Measurements from ENCODE around the gene ORAI2. TPM values are rescaled to one million over a fixed set of nuclear protein-coding genes. Genes with fewer than 3 reads are reported as not detected.
"Not testable (repeated sequence)": the region's sequence is repeated elsewhere in the genome, so short reads cannot be mapped to it uniquely, and the experiment has no call there.

Gene ORAI2
- polyA plus RNA-seq, 3 donors from 2014 or later: 73.5 to 125 (median 80.6) TPM

DNA sequence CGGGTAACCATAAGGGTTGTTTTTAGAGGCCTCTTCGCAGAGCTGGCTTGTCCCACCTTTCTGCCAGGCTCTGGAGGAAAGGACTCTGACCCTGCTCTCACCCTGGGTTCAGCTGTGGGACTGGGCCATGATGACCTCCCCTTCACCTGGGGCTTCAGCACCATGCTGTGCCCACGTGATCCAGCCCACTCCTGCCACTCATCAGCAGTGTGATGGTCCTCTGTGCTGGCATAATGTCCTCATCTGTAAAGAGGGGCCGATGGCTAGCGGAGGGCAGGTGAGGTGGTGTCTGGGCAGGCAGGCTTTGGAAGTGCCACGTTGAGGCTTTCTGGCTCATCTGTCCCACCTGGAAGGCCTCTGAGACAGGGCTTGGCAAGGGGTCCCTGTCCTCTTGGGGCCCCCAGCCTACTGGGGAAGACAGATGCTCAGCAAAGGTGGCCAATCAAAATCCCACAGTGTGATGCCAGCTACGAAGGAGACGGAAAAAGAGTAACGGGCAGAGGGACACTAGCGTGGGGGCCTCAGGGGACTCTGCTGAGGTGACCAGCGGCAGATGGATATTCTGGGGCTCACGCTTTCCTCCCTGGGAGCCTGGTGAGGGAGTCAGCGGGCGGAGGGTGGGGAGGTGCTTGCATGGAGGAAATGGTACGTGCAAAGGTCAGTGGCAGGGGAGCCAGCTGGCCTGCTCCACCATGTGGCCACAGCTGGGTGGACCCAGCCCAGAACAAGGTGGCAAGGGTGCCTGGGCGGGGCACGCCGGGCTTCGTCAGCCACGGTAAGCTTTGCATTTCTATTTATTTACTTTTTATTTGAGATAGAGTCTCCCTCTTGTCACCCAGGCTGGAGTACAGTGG lies 36.8 kb downstream of the ORAI2 start:
- Mint-ChIP-seq H3K27ac (peak overlapping the region in 1 of 6 donors; percentile 40), H3K4me3 (no peak overlapping the region), H3K9me3 (no peaks in the 10 kb centered on the region), H3K4me1 (peaks cover 16 to 19% of the 10 kb centered on the region in 2 donors), H3K36me3 (peaks cover 0 to 4% (median 0%) of the 10 kb centered on the region in 3 donors), H3K27me3 (ENCODE audit: low read depth in 3 of 3) (peaks cover 0 to 6% (median 4%) of the 10 kb centered on the region in 3 donors)
- DNase-seq: no peak

DNA sequence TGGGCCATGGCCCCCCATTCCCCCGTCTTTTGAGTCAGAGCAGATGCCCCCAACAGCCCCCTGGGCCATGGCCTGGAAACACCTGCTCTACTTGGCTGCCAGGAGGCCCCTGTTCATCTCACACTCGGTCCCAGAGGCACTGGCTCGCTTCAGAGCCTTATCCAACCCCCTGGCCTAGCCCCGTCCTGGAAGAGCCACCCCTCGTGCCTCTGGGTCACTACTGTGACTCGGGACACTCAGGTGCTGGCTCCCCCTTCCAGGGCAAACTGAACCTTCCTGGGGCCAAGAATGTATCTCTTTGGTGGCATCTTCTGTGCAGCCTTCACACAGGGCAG lies 38.4 kb downstream of the ORAI2 start:
- H3K4me1 Mint-ChIP-seq: peaks cover 4 to 5% of the 10 kb centered on the region in 2 donors
- peaks cover 0 to 4% (median 0%) of the 10 kb centered on the region in 3 donors for H3K36me3 Mint-ChIP-seq
- H3K9me3 Mint-ChIP-seq: no peaks in the 10 kb centered on the region
- H3K27me3 Mint-ChIP-seq (ENCODE audit: low read depth in 3 of 3): peaks cover 0 to 5% (median 2%) of the 10 kb centered on the region in 3 donors
- no peak for DNase-seq
- peak overlapping the region in 1 of 6 donors; percentile 83 for H3K27ac Mint-ChIP-seq
- H3K4me3 Mint-ChIP-seq: no peak overlapping the region

DNA sequence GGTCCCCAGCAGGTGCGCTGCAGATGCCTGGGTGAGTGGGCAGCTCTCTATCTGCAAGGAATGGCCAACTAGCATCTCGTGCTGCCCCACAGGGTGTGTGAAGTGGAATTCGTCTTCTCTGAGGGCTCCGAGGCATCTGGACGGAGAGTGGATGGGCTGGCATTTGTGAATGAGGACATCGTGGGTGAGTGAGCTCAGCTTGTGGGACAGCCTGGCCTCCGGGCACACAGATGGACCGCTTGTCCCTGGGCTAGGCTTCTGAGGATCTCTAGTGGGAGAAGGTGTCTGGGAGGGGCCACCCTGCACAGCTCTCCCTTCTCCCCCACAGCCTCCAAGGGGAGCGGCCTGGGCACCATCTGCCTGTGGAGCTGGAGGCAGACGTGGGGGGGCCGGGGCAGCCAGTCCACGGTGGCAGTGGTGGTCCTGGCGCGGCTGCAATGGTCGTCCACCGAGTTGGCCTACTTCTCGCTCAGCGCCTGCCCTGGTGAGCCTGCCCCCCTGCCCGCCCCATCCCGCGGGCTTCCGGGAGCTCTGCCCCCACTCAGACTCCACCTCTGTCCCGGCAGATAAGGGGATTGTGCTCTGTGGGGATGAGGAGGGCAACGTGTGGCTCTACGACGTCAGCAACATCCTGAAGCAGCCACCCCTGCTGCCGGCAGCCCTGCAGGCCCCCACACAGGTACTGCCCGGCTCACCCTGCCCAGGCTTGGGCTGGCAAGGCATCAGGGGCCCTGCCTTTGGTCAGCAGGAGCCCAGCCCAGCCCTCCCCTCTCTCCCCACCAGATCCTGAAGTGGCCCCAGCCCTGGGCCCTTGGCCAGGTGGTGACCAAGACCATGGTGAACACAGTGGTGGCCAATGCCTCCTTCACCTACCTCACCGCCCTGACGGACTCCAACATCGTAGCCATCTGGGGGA lies 39.0 kb downstream of the ORAI2 start:
- Mint-ChIP-seq H3K4me1 (no peaks in the 10 kb centered on the region), H3K36me3 (peaks cover 0 to 4% (median 0%) of the 10 kb centered on the region in 3 donors), H3K27ac (peak overlapping the region in 1 of 6 donors; percentile 83), H3K27me3 (ENCODE audit: low read depth in 3 of 3) (peaks cover 0 to 5% (median 0%) of the 10 kb centered on the region in 3 donors), H3K4me3 (no peak overlapping the region), H3K9me3 (no peaks in the 10 kb centered on the region)
- DNase-seq: no peak

DNA sequence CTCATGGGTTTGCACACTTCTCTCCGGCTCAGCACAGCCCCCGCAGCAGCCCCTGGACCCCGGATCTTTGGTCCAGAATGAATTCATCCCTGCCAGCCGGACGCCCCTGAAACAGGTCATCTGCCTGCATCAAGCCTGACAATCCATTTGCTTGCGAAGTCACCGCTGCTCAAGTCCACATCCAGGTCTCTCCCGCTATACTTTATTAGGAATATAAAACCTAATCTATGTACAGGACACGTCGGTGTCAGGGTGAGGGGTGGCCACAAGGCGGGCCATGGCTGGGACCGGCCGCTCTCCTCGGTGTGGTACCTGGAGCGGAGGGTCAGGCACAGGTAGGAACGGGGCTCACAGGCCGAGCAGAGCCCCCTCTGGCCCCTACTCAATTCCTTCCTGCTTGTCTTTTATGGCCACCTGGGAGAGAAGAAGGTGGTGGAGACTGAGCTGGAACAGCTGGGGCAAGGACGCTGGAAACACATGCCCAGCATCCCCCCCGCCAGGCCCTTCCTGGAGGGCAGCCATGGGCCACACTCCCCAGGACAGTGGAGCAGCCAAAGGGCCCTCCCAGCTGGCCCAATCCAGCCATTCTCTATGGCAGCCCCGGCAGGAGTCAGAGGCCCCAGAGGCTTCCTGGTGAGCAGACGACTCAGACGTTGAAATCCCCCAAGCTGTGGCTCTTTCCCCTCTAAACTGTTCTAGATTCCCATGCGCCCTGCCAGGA lies 40.1 kb downstream of the ORAI2 start:
- Mint-ChIP-seq H3K9me3 (no peaks in the 10 kb centered on the region), H3K4me1 (no peaks in the 10 kb centered on the region), H3K27me3 (ENCODE audit: low read depth in 3 of 3) (peaks cover 0 to 5% (median 0%) of the 10 kb centered on the region in 3 donors), H3K36me3 (peaks cover 0 to 4% (median 0%) of the 10 kb centered on the region in 3 donors), H3K4me3 (no peak overlapping the region), H3K27ac (no peak overlapping the region)
- DNase-seq: no peak

DNA sequence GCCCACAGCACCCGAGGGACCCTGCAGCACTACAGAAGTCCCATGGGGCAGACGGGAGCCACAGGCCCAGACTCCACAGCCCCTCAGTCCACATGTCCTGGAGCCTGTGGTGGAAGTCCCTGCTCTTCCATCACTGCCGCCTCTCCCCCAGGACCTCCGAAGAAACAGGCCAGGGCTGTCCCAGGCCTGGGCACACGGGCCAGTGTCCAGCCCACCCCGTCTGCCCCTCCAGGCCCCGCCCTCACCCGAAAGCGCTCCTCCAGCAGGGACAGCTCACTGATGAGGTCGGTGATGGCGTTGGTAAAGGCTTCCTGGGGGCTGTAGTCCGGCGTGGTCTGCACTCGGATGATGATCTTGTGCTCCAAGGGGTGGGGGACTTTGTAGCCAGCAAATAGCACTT lies 40.7 kb downstream of the ORAI2 start:
- not testable (repeated sequence) for DNase-seq, H3K4me3 Mint-ChIP-seq, H3K4me1 Mint-ChIP-seq

DNA sequence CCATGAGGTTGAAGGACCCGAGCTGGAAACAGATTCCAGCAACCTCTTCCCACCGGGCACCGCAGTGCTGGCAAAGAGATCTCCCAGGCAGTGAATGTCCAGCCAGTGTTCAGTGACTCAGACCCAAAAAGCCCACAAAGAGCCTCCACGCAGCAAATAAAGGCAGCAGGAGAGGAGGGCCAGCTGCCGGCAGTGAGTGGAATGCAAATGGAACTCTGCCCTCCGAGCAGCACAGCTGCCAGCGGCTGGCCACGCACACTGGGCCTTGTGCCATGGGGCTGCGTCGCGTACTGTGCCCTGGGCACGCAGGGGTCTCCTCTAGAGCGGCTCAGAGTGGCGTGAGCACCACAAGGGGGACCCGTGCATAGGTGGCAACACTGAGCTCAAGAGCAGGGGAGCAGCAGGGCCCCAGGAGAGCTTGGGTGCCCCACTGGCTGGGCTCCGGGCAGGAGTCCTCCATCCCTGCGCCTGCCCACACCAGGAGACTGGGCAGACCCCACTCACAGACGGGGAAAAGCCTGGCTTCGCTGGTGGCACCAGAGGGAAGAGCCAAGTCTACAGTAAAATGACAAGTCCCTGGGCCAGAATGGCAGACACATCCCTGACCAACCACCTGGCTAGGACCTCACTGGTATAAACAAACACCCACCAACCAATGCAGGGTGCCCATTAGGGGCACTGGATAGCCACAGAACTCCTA lies 41.5 kb downstream of the ORAI2 start:
- DNase-seq; H3K27me3 Mint-ChIP-seq (ENCODE audit: low read depth in 3 of 3); H3K4me3 Mint-ChIP-seq; H3K9me3 Mint-ChIP-seq; H3K27ac Mint-ChIP-seq; H3K36me3 Mint-ChIP-seq; H3K4me1 Mint-ChIP-seq: not testable (repeated sequence)

More for the DNA sequence above, 40.7 kb downstream of the ORAI2 start:
- H3K36me3 Mint-ChIP-seq; H3K9me3 Mint-ChIP-seq; H3K27me3 Mint-ChIP-seq (ENCODE audit: low read depth in 3 of 3); H3K27ac Mint-ChIP-seq: not testable (repeated sequence)

DNA sequence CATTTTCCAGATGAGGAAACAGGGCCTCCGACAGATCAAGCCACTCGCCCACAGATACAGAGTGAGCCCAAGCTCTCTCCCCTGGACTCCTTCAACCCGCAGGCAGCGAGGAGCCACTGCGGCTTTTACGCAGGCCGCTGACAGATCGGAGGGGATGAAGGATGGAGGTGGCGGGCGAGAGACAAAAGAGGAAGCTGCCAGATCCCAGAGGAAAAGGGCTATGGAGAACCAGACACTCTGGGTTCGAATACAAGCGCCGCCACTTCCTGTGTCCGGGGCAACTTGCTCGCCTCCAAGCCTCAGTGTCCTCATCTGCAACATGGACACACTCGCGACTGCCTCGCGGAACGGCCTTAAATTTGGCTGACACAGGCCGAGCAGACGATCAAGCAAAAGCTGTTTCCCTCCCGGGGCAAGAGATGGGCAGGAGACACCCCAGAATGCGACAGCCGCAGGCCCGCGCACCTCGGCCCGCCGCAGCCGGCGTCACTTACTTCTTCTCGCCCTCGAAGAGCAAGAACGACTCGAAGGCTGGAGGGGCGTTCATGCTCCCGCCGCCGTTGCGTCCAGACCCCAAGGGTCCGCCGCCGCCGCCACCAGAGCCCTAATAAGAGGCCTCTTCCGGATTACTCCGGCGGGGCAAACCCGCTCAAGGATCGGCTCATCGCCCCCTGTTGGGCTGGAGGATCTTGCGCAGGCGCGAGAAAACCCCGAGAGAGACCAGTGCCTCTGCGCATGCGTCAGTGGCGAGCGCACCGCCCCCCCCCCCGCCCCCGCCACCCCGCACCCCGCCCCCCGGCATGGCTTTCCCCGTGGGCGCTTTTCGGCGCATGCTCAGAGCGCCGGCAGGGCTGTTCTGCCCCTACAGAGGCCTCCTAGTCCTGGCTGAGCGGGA lies 45.2 kb downstream of the ORAI2 start, which contains the start of gene POLR2J:
Gene POLR2J, minus strand, starts transcription at position 609 of the 895 bp plus-strand sequence. Its CDS starts 62 bp downstream, at position 547.
- peak within 1 kb of the TSS; percentile 64 to 90 (median 77) for H3K27ac Mint-ChIP-seq
- not testable (repeated sequence) for H3K9me3 Mint-ChIP-seq; H3K4me1 Mint-ChIP-seq; H3K27me3 Mint-ChIP-seq (ENCODE audit: low read depth in 3 of 3); H3K36me3 Mint-ChIP-seq
- DNase-seq: peak; percentile 85 to 92 (median 91)
- H3K4me3 Mint-ChIP-seq: peak within 1 kb of the TSS; percentile 85 to 92 (median 88)

DNA sequence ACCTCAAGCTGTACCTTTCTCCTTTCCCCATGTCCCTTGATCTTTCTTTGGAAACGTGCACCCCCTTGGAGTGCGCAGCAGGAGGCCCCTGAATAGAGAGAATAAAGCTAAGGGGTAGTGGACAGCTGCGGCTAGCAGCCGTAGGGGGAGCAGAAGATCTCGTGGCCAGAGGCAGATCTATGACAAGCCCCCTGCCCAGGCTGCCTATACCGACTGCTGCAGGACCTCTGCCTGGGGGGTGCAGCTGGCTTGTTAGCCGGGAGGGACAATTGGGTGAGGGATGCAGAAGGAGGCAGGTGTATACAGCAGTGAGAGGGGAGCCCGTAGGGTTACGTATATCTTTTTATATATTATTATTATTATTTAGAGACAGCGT lies 45.8 kb downstream of the ORAI2 start:
- not testable (repeated sequence) for H3K4me1 Mint-ChIP-seq; H3K27me3 Mint-ChIP-seq (ENCODE audit: low read depth in 3 of 3); H3K36me3 Mint-ChIP-seq; H3K4me3 Mint-ChIP-seq; H3K27ac Mint-ChIP-seq; H3K9me3 Mint-ChIP-seq; DNase-seq

DNA sequence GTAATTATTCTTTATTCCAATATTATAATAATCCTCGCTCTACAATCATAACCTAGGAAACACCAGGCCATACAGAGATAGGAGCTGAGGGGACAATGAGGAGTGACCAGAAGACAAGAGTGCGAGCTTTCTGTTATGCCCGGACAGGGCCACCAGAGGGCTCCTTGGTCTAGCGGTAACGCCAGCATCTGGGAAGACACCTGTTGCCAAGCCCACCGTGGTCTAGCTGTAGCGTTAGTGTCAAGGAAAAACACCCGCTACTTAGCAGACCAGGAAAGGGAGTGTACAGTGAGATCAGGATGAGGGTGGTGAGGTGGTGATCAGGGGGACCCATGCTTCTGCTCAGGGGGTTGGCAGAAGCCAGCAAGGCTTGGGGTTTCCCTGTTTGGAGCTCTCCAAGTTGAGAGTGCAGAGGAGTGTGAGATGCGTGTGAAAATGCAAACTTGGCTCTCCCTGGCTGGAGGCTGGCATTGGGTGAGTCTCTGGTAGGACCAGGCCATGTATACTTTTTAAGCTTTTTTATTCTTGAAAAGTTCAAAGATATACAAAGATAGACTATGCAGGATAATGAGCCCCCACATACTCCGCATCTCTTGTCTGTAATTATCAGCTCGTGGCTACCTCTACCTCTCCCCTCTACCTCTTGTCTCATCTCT lies 46.7 kb downstream of the ORAI2 start:
- H3K9me3 Mint-ChIP-seq; H3K4me1 Mint-ChIP-seq; H3K27ac Mint-ChIP-seq; H3K27me3 Mint-ChIP-seq (ENCODE audit: low read depth in 3 of 3); H3K36me3 Mint-ChIP-seq: not testable (repeated sequence)
- DNase-seq: peak in 2 of 3 donors; percentile 23 to 24
- peak overlapping the region in 1 of 5 donors; percentile 19 for H3K4me3 Mint-ChIP-seq

DNA sequence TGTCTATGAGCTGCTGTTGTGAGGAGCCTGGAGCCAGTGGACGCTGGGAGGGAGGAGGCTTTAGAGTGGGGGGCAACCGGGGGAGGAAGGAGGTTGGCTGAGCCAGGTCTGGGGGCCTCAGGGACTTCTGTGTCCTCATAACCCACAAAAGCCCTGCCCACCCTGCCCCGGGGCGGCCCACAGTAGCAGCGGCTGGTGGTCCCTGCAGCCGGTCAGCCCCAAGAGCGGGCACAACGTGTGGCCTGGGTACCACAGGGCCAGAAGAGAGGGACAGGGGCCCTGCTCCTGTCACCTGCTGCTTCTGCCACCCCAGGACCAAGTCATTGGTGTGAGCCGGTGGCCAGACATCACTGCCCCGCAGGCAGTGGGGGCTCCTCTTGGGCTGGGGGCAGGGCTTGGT lies 48.6 kb downstream of the ORAI2 start:
- DNase-seq; H3K9me3 Mint-ChIP-seq; H3K27ac Mint-ChIP-seq; H3K27me3 Mint-ChIP-seq (ENCODE audit: low read depth in 3 of 3); H3K4me1 Mint-ChIP-seq; H3K4me3 Mint-ChIP-seq; H3K36me3 Mint-ChIP-seq: not testable (repeated sequence)

DNA sequence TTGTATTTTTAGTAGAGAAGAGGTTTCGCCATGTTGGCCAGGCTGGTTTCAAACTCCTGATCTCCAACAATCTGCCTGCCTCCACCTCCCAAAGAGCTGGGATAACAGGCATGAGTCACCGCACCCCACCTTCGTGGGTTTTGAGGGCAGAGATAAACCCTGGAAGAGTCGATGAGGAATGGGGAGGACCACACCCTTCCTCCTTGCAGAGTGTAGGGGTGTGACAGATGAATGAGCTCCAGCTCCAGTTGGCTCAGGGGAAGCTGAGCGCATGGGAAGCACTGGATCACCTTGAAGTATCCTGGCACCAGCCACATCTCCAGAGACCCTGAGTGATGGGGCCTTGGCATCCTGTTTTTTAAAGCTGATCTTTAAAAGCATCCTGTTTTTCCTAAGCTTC lies 50.9 kb downstream of the ORAI2 start:
- DNase-seq: not testable (repeated sequence)

DNA sequence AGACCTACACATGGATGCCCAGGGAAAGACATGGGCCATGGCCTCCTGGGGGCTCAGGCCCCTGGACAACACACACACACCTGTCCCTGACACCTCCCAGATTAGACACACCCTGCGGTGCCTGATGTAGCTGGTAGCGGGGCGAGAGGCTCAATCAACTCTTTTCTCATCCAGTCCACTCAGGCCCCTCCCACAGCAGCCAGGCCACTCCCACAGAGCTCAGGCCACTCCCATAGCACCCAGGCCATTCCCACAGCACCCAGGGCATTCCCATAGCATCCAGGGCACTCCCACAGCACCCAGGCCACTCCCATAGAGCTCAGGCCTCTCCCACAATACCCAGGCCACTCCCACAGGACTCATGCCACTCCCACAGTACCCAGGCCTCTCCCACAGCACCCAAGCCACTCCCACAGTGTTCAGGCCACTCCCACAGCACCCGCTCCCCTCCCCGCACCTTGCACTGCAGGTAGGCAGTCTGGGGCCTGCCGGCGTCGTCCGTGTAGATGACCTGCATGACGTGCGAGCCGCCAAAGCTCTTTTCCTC lies 57.2 kb downstream of the ORAI2 start:
- H3K4me3 Mint-ChIP-seq; H3K9me3 Mint-ChIP-seq; H3K27ac Mint-ChIP-seq; H3K36me3 Mint-ChIP-seq; H3K27me3 Mint-ChIP-seq (ENCODE audit: low read depth in 3 of 3); H3K4me1 Mint-ChIP-seq: not testable (repeated sequence)
- peak; percentile 32 to 44 (median 33) for DNase-seq

More for the DNA sequence above, 50.9 kb downstream of the ORAI2 start:
- H3K27me3 Mint-ChIP-seq (ENCODE audit: low read depth in 3 of 3); H3K4me1 Mint-ChIP-seq; H3K36me3 Mint-ChIP-seq; H3K27ac Mint-ChIP-seq; H3K4me3 Mint-ChIP-seq; H3K9me3 Mint-ChIP-seq: not testable (repeated sequence)
